KMS-11 (cell line): Measurements from ENCODE around the gene SLC12A7.

Experiments used
- H2AFZ ChIP-seq: fragments of 200-600 bp; sonication (generic); 2 replicates; pipeline ENCODE4 v1.6.1; 2016; ENCODE audit warnings: antibody characterized with exemption, mixed run types, low read depth
- H3K27ac ChIP-seq: fragments of 200-600 bp; sonication (generic); 2 replicates; pipeline ENCODE4 v1.6.1; 2016; ENCODE audit warnings: mild to moderate bottlenecking, mixed run types
- H3K27me3 ChIP-seq: fragments of 200-600 bp; sonication (generic); 2 replicates; pipeline ENCODE4 v1.6.1; 2017; ENCODE audit warnings: mild to moderate bottlenecking, low read depth, mixed run types, moderate library complexity; ENCODE audit not compliant: insufficient read depth
- H3K36me3 ChIP-seq: fragments of 200-600 bp; sonication (generic); 2 replicates; pipeline ENCODE4 v1.6.1; 2017; ENCODE audit warnings: mild to moderate bottlenecking, mixed run types; ENCODE audit not compliant: insufficient read depth
- H3K4me1 ChIP-seq: fragments of 200-600 bp; sonication (generic); 2 replicates; pipeline ENCODE4 v1.6.1; 2016; ENCODE audit warnings: mild to moderate bottlenecking, low read depth, mixed run types; ENCODE audit not compliant: poor library complexity, severe bottlenecking
- H3K4me2 ChIP-seq: fragments of 200-600 bp; sonication (generic); 2 replicates; pipeline ENCODE4 v1.7.0; 2016; ENCODE audit warnings: mild to moderate bottlenecking, mixed run types
- H3K4me3 ChIP-seq: fragments of 200-600 bp; sonication (generic); IDR thresholded peaks from 2 replicates; pipeline ENCODE4 v1.6.1; 2017; ENCODE audit warnings: low read depth, low read length, mixed read lengths; ENCODE audit not compliant: insufficient read depth
- H3K79me2 ChIP-seq: fragments of 200-600 bp; sonication (generic); 2 replicates; pipeline ENCODE4 v1.6.1; 2016; ENCODE audit warnings: low read depth, mixed run types; ENCODE audit not compliant: insufficient read depth
- H3K9ac ChIP-seq: fragments of 200-600 bp; sonication (generic); 2 replicates; pipeline ENCODE4 v1.6.1; 2016; ENCODE audit warnings: mild to moderate bottlenecking, mixed run types
- H4K20me1 ChIP-seq: fragments of 200-600 bp; sonication (generic); 2 replicates; pipeline ENCODE4 v1.6.1; 2016; ENCODE audit warnings: mild to moderate bottlenecking, mixed run types; ENCODE audit not compliant: insufficient read depth
- TF ChIP-seq, protein P1 (sequence below): fragments of 200-600 bp; sonication (generic); conservative IDR thresholded peaks from 2 replicates; pipeline ENCODE4 v1.6.1; 2017; ENCODE audit warnings: low read depth, mild to moderate bottlenecking, antibody characterized with exemption, low read length, moderate library complexity, mixed read lengths

The SLC12A7 gene

DNA sequence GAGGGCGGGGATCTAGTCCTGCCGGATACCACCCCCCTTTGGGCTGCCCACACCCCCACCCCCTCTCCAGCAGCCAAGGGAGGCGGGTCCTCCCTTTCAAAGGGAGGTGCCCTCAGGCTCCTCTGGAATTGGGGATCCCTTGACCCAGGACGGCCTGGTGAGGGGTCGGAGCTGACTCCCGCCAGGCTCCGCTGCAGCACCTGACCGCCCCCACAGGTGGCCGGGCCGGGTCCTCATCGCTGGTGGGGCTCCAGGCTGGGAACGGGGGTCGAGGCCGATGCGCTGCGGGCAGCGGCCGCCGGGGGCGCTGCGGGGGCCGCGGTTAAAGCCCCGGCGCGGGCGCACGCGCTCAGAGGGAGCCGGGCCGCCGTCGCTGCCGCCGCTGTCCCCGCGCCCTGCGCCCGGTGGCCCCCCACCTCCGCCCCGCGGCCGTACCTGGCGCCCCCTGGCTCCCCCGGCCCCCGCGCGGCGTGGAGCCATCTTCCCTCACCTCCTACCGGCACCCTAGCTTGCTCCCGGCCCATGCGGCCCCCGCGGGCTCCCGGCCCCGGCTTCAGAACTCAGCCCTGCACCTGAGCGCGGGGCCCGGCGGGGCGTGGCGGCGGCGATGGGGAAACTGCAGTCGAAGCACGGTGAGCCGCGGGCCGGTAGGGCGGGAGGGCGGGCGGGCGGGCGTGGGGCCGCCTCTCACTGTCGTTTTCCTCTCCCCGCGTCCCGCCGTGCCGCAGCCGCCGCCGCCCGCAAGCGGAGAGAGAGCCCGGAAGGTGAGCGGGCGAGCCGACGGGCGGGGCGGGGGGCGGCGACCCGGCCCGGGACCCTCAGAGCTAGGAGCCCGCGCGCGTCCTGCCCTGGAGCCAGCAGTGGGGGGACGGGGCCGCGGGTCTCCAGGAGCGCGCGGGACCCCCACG is 103.2 kb downstream of the SLC12A7 start, which contains the start of gene NKD2:
TSS of gene NKD2 (plus strand) at position 352 of the 908 bp plus-strand sequence. CDS start at position 608, 256 bp downstream.
- H3K4me2 ChIP-seq: peak within 1 kb of the TSS; percentile 81

GRCh38 chr5:1007681-1008450 is 104.0 kb downstream of the SLC12A7 start:
- Histone ChIP-seq H3K79me2 (peaks cover 38% of the 10 kb centered on the region), H3K4me1 (peaks cover 77% of the 10 kb centered on the region), H3K36me3 (no peaks in the 10 kb centered on the region; the same call in 1 of the 2 replicates), H3K27me3 (no peaks in the 10 kb centered on the region), H3K4me2 (peak overlapping the region; percentile 81), H3K4me3 (no peak overlapping the region), H4K20me1 (peaks cover 22% of the 10 kb centered on the region), H3K9ac (peak overlapping the region; percentile 68; the same call in 1 of the 2 replicates), H2AFZ (peak overlapping the region; percentile 68), H3K27ac (peak overlapping the region; percentile 28)
- TF ChIP-seq, protein P1, sequence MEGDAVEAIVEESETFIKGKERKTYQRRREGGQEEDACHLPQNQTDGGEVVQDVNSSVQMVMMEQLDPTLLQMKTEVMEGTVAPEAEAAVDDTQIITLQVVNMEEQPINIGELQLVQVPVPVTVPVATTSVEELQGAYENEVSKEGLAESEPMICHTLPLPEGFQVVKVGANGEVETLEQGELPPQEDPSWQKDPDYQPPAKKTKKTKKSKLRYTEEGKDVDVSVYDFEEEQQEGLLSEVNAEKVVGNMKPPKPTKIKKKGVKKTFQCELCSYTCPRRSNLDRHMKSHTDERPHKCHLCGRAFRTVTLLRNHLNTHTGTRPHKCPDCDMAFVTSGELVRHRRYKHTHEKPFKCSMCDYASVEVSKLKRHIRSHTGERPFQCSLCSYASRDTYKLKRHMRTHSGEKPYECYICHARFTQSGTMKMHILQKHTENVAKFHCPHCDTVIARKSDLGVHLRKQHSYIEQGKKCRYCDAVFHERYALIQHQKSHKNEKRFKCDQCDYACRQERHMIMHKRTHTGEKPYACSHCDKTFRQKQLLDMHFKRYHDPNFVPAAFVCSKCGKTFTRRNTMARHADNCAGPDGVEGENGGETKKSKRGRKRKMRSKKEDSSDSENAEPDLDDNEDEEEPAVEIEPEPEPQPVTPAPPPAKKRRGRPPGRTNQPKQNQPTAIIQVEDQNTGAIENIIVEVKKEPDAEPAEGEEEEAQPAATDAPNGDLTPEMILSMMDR: no peak

More for the DNA sequence above, 103.2 kb downstream of the SLC12A7 start, which contains the start of gene NKD2:
- H3K4me1 ChIP-seq: peaks cover 68% of the 10 kb centered on the region
- H4K20me1 ChIP-seq: peaks cover 30% of the 10 kb centered on the region
- H3K27ac ChIP-seq: peak within 1 kb of the TSS; percentile 38
- no peak within 1 kb of the TSS for H3K4me3 ChIP-seq
- peaks cover 46% of the 10 kb centered on the region for H3K79me2 ChIP-seq
- H2AFZ ChIP-seq: peak within 1 kb of the TSS; percentile 68
- TF ChIP-seq, protein P1: peak; percentile 82
- H3K27me3 ChIP-seq: no peaks in the 10 kb centered on the region
- peak within 1 kb of the TSS; percentile 68 for H3K9ac ChIP-seq
- no peaks in the 10 kb centered on the region; the same call in 1 of the 2 replicates for H3K36me3 ChIP-seq

DNA sequence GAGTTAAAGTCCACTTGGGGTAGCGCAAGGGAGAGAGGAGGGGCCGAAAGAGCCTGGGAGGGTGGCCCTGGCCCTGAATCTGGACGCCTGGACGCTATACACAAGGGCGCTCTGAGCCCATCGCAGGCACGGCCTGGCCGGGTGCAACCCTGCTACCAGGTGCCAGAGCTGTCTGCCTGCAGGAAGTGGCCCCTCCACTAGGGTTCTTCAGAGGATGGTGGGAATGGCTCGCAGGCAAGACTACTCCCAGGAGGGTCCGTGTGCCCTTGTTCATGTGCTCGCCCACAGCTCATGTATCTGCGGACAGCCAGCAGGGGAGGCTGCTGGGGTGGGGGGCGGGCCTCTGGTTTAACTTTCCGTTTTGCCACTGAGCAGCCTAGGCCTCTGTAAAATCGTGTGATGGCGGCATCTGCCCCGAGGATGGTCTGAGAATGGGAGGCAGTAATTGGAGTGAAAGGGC is 104.6 kb downstream of the SLC12A7 start:
- Histone ChIP-seq H3K4me1 (peaks cover 81% of the 10 kb centered on the region), H3K36me3 (no peaks in the 10 kb centered on the region; the same call in 1 of the 2 replicates), H3K9ac (no peak overlapping the region), H4K20me1 (peaks cover 18% of the 10 kb centered on the region), H3K27ac (peak overlapping the region; percentile 28; the same call in 1 of the 2 replicates), H2AFZ (no peak overlapping the region), H3K4me3 (no peak overlapping the region), H3K27me3 (no peaks in the 10 kb centered on the region), H3K4me2 (peak overlapping the region; percentile 81; the same call in 1 of the 2 replicates), H3K79me2 (peaks cover 32% of the 10 kb centered on the region)
- TF ChIP-seq, protein P1: no peak

DNA sequence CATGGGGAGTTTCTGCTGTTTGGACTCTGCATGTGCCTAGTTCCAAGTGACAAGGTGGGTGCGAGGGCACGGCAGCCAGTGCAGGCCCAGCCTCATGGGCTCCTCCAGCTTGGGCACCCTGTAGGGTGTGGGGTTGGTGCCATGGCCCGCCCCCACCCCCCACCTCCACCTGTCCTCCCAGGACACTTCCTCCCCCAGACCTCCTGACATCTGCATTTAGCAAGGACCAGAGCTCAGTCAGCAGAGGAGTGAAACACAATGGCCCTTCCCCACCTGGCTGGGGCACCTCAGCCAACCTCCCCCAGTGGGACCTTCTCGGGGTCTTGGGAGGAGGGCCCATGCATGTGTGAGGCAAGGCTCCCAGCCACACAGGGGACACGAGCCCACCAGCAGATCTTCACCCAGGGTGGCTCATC is 105.2 kb downstream of the SLC12A7 start:
- TF ChIP-seq, protein P1: no peak
- H3K36me3 ChIP-seq: no peaks in the 10 kb centered on the region; the same call in 1 of the 2 replicates
- H3K79me2 ChIP-seq: peaks cover 26% of the 10 kb centered on the region
- H3K4me3 ChIP-seq: no peak overlapping the region
- no peak overlapping the region for H3K9ac ChIP-seq
- no peak overlapping the region for H2AFZ ChIP-seq
- no peaks in the 10 kb centered on the region for H3K27me3 ChIP-seq
- peak overlapping the region; percentile 81; the same call in 1 of the 2 replicates for H3K4me2 ChIP-seq
- peaks cover 14% of the 10 kb centered on the region for H4K20me1 ChIP-seq
- H3K27ac ChIP-seq: peak overlapping the region; percentile 28; the same call in 1 of the 2 replicates
- H3K4me1 ChIP-seq: peaks cover 78% of the 10 kb centered on the region
